GM19238 (cell line): ENCODE results near the gene SIRPA.
A peak's percentile ranks its signal among the peaks of the same experiment; 100 is the strongest.

Source experiments
- DNase-seq: peaks from one replicate; pipeline ENCODE4 v3.0.0; 2011; ENCODE audit warnings: low spot score; ENCODE audit not compliant: insufficient read length

SIRPA gene

DNA sequence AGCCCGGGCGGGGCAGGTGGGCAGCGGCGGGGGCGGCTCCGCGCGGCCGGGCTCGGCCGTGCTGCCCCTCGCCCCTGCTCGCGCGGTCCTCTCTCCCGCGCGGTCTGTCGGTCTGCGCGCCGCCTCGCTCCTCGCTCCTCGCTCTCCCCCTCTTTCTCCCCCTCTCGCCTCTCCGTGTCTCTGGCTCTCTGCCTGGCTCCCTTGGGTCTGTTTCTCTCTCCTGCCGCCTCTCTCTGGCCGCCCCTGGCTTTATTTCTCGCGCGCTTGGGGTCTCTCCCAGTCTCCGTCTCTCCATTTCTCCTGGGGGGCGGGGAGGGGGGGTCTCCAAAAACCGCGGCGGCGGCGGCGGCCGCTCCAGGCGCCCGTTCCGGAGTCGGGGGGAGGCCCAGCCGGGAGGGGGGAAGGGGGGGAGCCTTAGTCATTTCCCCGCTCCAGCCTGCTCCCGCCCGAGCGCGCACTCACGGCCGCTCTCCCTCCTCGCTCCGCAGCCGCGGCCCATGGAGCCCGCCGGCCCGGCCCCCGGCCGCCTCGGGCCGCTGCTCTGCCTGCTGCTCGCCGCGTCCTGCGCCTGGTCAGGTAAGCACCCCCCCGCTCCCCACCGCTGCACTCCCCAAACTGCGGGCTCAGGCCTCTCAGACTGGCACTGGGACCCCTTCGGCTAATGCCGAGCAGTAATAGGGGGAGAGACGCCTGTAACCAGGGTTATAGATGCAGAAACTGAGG, at the start of gene SIRPA:
Gene SIRPA (plus strand): TSS at position 457 of the 723 bp plus-strand sequence. CDS start 41 bp downstream, at position 498.
- DNase-seq = peak; percentile 51

DNA sequence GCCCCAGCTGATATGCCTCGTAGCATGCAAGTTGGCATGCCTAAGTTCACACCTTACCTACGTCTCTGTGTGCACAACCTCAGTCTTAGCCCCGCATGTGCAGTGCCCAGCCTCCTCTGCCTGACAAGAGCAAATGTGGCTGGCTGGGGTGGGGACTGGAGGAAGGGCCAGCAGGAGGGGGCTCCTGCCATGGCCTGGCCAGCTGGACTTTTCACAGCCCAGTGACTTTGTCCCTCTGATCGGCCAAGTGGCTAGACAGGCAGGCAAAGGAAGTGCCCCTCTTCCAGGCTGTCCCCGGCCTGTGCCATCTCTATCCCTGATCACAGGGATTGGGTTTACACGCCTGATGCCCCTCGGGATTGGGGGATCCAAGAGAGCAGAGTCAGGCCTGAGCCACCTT, 49.5 kb upstream of the SIRPA start:
- no peak for DNase-seq

DNA sequence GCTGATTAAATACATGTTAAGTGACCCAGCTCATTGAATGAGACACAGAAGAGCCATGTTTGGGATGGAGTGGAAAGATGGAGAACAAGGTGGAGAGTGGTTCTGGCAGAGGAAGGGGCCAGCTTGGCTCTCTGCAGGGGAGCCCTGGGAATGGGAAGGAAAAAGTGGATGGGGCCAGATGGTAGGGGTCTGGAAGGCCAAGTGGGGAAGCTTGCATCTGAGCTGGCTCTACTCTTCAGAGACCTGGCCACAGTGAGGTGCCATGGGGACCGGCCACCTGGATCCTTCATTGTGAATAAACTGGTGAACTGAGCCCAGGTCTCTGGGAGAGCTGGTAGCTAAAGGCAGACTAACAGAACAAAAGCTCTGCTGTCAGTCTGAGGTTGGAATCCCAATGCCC, 48.9 kb upstream of the SIRPA start:
- no peak for DNase-seq

DNA sequence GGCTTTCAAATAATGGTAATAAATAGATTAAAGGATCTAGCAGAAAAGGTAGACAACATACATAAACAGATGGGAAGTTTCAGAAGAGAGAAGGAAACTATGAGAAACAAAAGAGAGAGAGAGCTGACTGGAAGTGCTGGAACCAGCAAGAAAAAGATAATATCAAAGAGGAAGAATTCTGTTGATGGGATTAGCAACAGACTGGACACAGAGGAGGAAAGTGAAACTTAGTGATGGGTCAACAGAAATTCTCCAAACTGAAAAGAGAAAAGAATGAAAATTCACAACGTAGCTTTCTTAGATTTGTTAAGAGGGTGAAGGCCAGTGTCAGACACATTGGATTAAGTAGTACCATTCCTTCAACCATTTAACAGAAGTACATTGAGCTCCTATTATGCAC, 48.3 kb upstream of the SIRPA start:
- no peak for DNase-seq

DNA sequence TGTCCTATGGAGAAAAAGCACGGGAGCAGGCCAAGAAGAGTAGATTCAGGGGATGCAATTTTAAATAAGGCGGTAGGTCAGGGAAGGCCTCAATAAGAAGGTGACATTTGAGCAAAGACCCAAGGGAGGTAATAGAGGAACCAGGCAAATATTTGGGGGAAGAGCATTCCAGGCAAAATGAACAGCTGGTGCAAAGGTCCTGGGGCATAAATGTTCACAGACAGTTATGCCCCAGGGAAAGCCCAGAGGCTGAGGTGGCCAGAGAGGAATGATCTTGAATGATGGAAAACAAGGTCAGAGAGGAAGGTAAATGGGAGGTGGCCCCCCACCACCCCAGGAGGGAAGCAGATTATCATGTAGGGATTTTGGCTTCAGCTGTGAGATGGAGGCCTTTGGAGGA, 47.4 kb upstream of the SIRPA start:
- DNase-seq = no peak

DNA sequence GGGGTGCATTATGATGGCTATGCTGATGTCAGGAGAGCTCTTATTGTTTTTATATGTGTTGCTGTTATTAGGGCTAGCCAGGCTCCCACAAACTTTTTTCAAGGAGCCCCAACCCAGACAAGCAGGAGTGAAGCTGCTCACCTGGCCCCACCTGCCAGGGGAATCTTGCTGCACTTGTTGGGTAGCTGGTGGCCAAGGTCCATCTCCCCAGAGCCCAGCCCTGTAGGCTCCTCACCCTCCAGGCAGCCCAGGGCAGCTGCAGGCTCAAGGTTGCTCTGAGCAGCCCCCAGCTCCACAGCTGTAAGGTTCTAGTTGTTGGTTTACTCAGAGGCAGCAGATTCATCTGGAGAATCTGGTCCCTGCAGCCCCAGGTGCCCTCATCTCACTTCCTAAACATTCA, 46.8 kb upstream of the SIRPA start:
- no peak for DNase-seq

DNA sequence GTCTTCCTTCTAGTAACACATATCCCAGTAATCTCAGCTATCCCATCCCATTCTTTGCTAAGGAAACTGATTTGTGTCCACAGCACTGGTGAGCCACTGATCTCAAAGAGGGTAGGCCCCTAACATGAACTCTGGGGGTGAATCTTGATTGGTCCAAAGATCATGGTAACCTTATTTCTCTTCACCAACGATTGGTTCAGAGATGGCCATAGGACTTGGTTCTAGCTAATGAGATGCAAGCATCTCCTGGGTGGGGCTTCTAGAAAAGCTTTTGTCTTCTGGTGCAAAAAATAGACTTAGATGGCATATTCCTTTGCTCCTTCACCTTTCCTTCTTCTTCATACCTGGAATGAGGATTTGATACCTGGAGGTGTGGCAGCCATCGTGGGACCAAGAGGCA, 43.8 kb upstream of the SIRPA start:
- no peak for DNase-seq

DNA sequence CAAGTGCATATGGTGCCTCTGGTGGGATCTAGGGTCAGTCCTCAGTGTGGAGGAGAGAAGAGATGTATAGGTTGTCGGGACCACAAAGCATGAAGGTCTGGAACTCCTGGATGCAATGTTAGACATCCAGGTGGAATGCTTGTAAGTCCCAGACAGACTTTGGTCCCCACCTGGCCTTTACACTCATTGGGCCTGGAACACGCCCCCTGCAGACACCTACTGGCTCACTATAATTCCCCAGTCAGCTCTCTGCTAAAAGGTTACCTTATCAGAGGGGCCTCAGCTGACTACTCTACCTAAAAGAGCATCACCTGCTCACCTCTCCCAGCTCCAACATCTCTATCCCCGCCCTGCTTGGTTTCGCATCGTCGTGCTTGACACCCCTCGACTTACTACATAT, 41.7 kb upstream of the SIRPA start:
- DNase-seq = no peak

DNA sequence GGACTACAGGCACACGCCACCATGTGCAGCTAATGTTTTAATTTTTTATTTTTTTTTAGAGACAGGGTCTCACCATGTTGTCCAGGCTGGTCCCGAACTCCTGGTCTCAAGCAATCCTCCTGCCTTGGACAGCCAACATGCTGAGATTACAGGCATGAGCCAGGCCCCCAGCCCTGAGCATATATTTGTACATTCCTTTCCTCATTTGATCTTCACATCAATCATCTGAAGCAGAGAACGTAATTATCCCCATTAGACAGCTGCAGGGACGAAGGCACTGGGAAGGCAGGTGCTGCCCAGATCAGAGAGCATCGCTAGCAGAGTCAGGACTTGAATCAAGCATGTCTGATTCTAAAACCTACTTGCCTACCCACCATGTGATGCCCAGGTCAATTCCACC, 41.0 kb upstream of the SIRPA start:
- no peak for DNase-seq

DNA sequence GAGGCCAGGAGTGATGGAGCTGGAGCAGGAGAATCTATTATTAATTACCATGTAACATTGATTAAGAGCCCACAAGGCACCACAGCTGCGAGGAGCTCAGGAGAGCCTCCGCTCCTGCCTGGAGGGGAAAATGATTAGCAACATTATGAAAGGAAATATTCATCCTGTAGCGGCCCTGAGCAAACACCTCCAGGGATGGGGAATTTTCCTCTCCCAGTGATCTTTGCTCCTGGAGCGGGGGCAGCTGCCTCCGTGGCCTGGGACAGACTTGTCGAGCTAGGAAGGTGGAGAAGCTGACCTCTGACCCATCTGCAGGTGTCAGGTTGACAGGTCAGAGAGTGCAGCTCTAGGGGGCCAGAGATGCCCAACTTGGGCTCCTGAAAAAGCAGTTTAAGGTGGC, 40.1 kb upstream of the SIRPA start:
- DNase-seq = no peak

DNA sequence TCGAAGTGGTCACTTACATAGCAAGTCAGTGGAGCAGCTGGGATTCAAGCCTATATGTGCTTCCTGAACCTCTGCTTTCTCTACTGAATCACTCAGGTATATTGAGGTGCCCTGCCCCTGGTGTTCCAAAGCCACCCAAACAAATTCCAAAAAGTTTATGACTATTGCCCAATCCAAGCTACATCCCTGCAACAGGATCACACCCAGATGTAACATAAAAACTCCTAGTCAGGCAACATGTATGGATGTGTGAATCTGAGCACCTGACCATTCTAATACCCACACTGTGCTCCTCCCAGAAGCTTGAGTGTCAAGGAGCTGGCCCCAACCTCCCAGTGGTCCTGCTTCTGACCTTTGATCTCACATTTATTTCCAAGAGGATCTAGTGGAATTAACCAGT, 39.5 kb upstream of the SIRPA start:
- DNase-seq = no peak

DNA sequence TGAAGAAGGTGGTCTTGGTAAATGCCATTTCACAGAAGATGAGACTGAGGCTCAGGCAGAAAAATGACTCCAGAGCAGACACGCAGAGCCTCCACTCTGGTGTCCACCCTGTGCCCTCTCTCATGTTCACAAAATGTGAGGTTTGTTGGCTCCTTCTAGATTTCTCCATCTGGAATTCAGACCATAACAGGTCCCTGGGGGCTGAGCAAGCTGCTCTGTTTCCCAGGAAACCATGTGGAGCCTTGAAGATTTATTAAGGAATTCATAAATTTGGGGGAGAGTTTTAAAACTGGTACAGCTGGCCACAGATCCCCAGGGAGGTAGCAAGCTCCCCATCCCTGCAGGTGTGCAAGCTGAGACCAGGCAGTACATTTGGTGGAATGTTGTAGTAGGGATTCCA, 38.8 kb upstream of the SIRPA start:
- no peak for DNase-seq

DNA sequence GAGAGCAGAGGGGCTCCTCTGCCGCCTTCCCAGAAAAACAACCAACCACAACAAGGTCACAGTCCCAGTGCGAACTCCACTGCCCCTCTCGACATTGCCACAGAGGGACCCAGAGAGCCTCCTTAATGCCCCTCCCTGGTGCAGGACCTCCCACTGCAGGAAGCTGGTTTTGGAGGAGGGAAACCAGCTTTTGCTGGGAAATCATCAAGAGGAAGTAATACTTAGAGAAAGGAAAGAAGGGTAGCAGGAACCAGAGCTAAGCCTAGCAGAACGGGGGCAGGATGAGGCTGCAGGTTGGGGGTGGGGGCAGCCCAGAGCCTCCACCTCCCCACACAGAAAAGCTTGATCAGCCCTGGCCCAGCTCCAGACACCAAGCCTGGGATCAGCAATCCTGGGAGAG, 37.7 kb upstream of the SIRPA start:
- DNase-seq = no peak

DNA sequence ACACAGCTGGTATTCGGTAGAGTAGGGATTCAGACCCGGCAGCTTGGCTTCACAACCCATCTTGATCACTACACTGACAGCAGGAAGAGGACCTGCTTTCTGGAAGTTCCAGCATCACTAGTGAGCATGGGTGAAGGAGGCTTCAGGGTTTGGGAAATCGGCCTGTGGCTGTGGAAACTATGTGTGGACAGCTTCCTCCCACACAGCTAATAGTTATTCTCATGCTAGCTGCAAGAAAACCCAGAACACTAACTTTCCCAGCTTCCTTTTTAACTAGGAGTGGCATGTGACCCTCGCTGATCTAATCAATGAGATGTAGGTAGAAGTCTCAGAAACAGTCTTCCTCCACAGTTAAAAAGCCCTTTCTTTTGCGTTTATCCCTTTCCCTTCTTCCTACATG, 36.3 kb upstream of the SIRPA start:
- DNase-seq = no peak

DNA sequence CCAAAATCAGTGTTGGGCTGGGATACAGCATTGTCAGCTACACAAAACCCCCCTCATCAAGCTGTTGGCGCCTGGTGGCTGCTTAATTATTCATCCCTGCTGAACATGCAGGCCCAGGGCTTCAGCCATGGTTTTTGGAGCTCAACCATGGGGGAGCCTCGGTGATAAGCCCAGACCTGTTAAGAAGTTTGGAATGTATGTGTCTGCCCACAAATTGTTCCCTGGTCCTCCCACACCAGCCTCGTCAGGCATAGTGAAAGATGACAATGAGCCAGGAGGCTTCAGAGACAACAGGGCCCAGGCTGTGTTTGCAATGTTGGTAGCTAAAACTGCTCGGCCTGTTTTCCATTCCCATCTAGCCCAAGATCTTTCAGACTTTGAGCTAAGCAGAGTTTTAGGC, 34.8 kb upstream of the SIRPA start:
- no peak for DNase-seq

DNA sequence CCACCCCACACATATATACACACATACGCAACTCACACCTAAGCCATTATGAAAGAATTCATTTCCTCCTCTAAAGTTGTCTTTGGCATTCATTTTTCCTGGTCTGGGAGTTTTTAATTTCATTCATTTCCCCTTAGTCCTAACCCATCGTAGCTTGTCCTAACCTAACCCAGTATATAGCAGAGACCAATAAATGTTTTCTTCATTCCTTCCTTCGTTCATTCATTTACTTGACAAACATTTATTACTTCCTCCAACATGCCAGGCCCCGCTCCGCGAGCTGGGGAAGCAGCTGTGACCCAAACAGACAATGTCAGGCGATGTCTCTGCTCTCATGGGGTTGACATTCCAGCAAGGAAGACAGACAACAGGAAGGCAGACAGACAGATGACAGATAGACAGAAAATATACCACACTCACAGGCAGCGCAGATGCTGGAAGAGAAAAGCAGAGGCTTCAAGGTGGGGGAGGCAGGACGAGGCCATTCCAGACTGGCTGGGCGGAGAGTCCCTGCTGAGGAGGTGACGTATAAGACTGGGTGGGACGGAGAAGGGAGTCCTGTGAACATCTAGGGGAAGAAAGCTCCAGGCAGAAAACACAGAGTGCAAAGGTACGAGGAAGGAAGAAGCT, 33.7 kb upstream of the SIRPA start:
- DNase-seq = no peak

DNA sequence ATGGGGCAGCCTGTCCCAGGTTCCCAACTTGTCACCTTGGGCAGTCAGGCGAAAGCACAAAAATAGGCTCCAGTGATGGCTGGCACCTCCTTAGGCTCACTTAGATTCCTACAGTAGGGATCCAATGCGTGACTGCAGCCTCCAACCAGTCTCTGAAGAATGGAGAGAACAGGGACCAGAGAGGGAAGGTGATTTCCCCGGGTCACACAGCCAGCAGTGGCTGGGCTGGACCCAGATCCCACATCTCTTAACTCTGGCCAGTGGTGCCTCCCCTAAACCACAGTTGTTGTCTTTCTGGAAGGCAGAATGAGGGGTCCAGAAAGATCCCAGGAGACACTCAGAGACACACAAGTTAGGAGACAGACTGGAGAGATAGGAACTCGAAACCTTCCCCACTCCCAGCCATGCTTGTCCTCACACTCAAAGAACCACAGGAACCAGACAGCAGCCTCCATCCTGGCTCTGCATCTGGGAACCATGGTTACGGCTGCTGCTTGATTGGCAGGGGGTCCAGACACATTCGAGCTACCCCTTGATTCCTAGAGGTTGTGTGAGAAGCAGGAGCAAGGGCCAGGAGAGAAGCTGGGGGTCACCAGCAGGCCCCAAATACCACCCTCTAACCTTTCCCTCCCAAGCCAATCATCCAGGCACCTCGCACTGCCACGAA, 33.1 kb upstream of the SIRPA start:
- no peak for DNase-seq

DNA sequence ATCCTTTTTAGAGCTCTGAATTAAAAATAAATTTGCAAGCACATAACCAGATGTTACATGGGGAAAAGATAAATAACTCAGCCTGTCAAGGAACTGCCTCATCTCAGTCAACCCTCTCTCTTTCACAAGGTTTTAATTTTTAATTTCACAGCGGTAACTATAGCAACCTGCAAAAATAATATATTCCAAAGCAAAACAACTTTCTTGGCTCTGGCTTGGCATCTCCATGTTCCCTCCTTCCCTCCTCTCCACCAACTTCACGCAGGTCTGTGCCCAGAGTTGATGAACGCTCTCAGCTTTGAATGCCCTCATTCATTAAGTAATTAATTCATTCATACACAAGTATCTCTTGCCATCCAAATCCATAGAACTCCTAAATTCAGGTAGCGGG, 32.5 kb upstream of the SIRPA start:
- DNase-seq = no peak

DNA sequence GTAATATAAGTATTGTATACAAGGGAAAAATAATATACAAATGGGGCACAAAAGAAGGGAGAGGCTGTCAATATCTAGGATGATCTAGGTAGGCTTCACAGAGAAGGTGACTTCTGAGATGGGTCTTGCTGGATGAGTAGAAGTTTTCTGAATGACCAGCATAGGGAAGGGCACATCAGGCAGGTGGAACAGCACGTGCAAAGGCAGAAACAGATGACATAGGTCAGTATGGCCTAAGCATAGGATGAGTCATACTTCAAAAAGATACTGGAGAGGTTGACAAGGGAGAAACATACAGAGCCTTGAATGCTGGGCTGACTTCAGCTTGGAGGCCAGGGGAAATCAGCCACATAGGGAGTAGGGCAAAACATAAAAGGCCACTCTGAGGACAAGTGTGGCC, 31.9 kb upstream of the SIRPA start:
- DNase-seq = no peak

DNA sequence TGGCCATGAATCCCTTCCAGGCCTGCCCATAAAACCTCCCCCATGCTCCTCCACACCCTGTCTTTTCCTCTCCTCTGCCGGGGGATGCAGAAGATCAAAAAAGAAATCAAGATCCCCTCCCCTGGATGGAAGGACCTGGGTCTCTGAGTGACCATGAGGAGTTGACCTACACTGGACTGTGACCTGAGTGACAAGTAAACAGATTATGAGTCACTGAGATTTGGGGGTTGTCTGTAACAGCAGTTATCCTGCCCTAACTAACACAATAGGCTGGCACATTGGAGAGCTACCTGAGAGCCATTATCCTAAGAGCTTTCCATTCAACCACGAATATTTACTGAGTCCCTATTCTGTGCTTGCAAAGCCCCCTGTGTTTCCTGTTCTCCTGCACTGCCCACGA, 28.4 kb upstream of the SIRPA start:
- DNase-seq = no peak

DNA sequence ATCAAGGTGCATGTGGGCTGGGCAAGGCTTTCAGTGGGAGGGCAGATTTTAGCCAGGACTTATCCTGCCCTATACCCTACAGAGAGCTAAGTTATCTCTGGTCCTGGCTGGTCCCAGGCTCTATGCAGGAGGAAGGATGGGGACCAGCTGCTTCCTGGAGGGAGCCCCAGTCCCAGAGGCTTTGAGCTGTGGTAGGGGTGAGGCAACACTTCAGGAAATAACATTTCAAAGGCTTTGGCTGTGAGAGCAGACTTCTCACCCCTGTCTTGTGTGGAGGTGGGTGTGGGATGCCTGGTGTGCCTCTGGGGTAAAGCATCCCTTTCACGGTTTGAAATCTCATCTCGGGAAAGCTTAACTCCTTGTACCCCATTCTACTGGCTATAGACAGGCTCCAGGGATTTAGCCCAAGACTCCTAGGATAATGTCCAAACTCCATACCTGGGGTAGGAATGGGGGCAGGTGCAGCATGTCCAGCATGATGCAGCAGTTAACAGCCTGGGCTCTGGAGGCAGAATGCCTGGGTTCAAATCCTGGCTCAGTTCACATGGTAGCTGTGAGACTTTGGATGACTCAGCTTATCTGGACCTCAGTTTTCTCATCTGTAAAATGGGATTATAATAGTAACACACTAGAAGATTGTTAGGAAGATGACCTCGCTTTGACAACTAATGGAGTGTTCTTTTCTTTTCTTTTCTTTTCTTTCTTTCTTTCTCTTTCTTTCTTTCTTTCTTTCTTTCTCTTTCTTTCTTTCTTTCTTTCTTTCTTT, 27.5 kb upstream of the SIRPA start:
- no peak for DNase-seq

DNA sequence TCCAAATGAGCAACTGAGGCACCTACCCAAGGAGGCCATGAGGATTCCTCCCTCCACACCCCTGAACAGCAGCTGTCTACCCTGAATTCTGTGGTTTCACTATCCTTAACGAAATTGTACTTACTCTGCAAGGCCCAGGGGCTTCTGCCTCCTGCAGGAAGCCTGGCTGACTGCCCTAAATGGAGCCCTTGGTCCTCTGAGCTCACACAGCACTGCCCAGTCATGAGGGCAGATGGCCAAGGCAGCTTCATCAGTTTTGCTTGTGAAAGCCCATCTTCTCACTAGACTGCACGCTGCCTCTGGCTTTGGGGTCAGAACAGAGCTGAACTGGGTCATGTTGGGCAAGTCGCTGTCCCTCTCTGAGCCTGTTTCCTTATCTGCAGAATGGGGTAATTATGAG, 26.4 kb upstream of the SIRPA start:
- DNase-seq = no peak
